Upper lobe of left lung (tissue), 4 donors: ENCODE results near the gene SLC8A3.

Experiments
- POLR2A ChIP-seq, 4 donors: fragments of 450-650 bp; IDR thresholded peaks; one replicate each; pipeline ENCODE4 v1.5.1; 2016 to 2017; ENCODE audit warnings: antibody characterized with exemption in 4 of 4, mild to moderate bottlenecking in 2 of 4
- POLR2AphosphoS5 ChIP-seq, 2 donors: sonication (generic); formaldehyde crosslinking; IDR thresholded peaks; one replicate each; pipeline ENCODE4 v1.5.1; 2017; ENCODE audit warnings: antibody characterized with exemption in 2 of 2
- TF ChIP-seq, protein P1 (sequence below), 6 experiments: fragments of 450-650 bp in 4 of 6; fragments of 200-600 bp in 2 of 6; sonication (generic) in 2 of 6; IDR thresholded peaks; one replicate each; pipeline ENCODE4 v1.5.1; 2016 to 2019; ENCODE audit warnings: antibody characterized with exemption in 6 of 6

DNA sequence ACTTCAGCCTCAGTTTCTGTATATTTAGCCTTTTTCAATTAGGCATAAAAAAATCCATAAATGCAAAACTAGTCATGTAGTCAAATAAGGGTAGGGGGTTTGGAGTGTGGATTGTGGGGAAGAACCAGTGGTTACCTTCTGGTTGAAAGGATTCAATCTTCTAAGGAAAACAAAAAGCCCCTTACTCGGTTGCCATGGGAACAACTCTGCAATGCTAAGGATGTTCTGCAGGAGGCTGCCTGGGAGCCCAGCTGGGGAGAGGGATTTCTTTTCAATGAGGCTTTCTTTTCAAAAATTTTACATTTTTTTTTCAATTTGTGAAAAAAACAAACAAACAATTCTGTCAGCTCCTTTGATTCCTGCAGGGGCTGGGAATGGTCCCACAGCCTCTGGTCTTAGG lies 67.2 kb downstream of the SLC8A3 start:
- no peak for TF ChIP-seq POLR2A (IDR thresholded peaks at IDR 0.05)
- TF ChIP-seq, protein P1, sequence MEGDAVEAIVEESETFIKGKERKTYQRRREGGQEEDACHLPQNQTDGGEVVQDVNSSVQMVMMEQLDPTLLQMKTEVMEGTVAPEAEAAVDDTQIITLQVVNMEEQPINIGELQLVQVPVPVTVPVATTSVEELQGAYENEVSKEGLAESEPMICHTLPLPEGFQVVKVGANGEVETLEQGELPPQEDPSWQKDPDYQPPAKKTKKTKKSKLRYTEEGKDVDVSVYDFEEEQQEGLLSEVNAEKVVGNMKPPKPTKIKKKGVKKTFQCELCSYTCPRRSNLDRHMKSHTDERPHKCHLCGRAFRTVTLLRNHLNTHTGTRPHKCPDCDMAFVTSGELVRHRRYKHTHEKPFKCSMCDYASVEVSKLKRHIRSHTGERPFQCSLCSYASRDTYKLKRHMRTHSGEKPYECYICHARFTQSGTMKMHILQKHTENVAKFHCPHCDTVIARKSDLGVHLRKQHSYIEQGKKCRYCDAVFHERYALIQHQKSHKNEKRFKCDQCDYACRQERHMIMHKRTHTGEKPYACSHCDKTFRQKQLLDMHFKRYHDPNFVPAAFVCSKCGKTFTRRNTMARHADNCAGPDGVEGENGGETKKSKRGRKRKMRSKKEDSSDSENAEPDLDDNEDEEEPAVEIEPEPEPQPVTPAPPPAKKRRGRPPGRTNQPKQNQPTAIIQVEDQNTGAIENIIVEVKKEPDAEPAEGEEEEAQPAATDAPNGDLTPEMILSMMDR (IDR thresholded peaks at IDR 0.05): no peak
- no peak for TF ChIP-seq POLR2AphosphoS5 (IDR thresholded peaks at IDR 0.05)
